Mesendoderm (in vitro differentiated cells): ENCODE results near the gene KLF15.

ENCODE experiments used
- DNase-seq: peaks from one replicate; pipeline ENCODE4 v3.0.0; 2013
- H2AK5ac ChIP-seq: 2 replicates; pipeline ENCODE4 v1.6.1; 2013; ENCODE audit warnings: low read length, inconsistent platforms
- H2BK120ac ChIP-seq: 2 replicates; pipeline ENCODE4 v1.6.1; 2013; ENCODE audit warnings: low read depth, mild to moderate bottlenecking, low read length, moderate library complexity, mixed read lengths
- H2BK15ac ChIP-seq: replicated peaks from 2 replicates; pipeline ENCODE4 v1.6.1; 2013; ENCODE audit warnings: low read depth, mild to moderate bottlenecking, moderate library complexity
- H2BK5ac ChIP-seq: 2 replicates; pipeline ENCODE4 v1.6.1; 2013; ENCODE audit warnings: low read length, inconsistent platforms
- H3K18ac ChIP-seq: 2 replicates; pipeline ENCODE4 v1.6.1; 2013; ENCODE audit warnings: mild to moderate bottlenecking, low read length, mixed read lengths
- H3K23ac ChIP-seq: one replicate; pipeline ENCODE4 v1.6.1; 2013; ENCODE audit warnings: low read length
- H3K27ac ChIP-seq: 2 replicates; pipeline ENCODE4 v1.5.1; 2013; ENCODE audit warnings: low read depth, mild to moderate bottlenecking, inconsistent platforms, low read length, moderate library complexity
- H3K27me3 ChIP-seq: 2 replicates; pipeline ENCODE4 v1.6.1; 2013; ENCODE audit warnings: low read length, control low read depth, mild to moderate bottlenecking, inconsistent platforms; ENCODE audit not compliant: insufficient read depth, poor library complexity
- H3K36me3 ChIP-seq: 2 replicates; pipeline ENCODE4 v1.6.1; 2013; ENCODE audit warnings: low read length, inconsistent platforms; ENCODE audit not compliant: control insufficient read depth, insufficient read depth
- H3K4ac ChIP-seq: one replicate; pipeline ENCODE4 v1.6.1; 2013; ENCODE audit warnings: low read depth, mild to moderate bottlenecking, low read length, moderate library complexity
- H3K4me1 ChIP-seq: 2 replicates; pipeline ENCODE4 v1.6.1; 2013; ENCODE audit warnings: low read depth, low read length, inconsistent platforms; ENCODE audit not compliant: control insufficient read depth
- H3K4me2 ChIP-seq: 2 replicates; pipeline ENCODE4 v1.6.1; 2013; ENCODE audit warnings: low read length
- H3K4me3 ChIP-seq: 2 replicates; pipeline ENCODE4 v1.5.1; 2013; ENCODE audit warnings: mild to moderate bottlenecking, low read length
- H3K56ac ChIP-seq: one replicate; pipeline ENCODE4 v1.6.1; 2013; ENCODE audit warnings: low read length
- H3K79me1 ChIP-seq: 2 replicates; pipeline ENCODE4 v1.6.1; 2013; ENCODE audit warnings: low read length, inconsistent platforms
- H3K79me2 ChIP-seq: 2 replicates; pipeline ENCODE4 v1.6.1; 2013; ENCODE audit warnings: mild to moderate bottlenecking, low read length; ENCODE audit not compliant: control insufficient read depth, insufficient read depth
- H3K9ac ChIP-seq: 2 replicates; pipeline ENCODE4 v1.6.1; 2013; ENCODE audit warnings: low read length, inconsistent platforms
- H4K5ac ChIP-seq: one replicate; pipeline ENCODE4 v1.6.1; 2013; ENCODE audit warnings: low read length
- H4K8ac ChIP-seq: one replicate; pipeline ENCODE4 v1.6.1; 2013; ENCODE audit warnings: low read depth, mild to moderate bottlenecking, control low read depth, low read length, moderate library complexity
- WGBS: extraction: QIAGEN DNeasy Blood & Tissue Kit; methylation state at CpG from one replicate; pipeline ENCODE4 v1.1.7; 2013; ENCODE audit warnings: low lambda C conversion rate, missing lambda C conversion rate; ENCODE audit not compliant: insufficient coverage; ENCODE audit errors: extremely low coverage; 5-methylcytosine and 5-hydroxymethylcytosine counted together

The KLF15 gene

GRCh38 chr3:126399756-126400155 is 42.5 kb upstream of the KLF15 start:
- Histone ChIP-seq H3K4me1 (no peaks in the 10 kb centered on the region), H3K18ac (no peak overlapping the region), H2AK5ac (no peak overlapping the region), H3K4me3 (no peak overlapping the region), H2BK5ac (no peak overlapping the region), H4K8ac (no peak overlapping the region), H3K27me3 (no peaks in the 10 kb centered on the region), H3K9ac (no peak overlapping the region), H3K56ac (no peak overlapping the region), H2BK15ac (no peak overlapping the region), H3K36me3 (no peaks in the 10 kb centered on the region), H3K4ac (no peak overlapping the region), H3K79me2 (no peaks in the 10 kb centered on the region), H3K27ac (no peak overlapping the region), H3K23ac (no peak overlapping the region), H3K79me1 (no peaks in the 10 kb centered on the region), H4K5ac (no peak overlapping the region), H3K4me2 (no peak overlapping the region), H2BK120ac (no peak overlapping the region)
- no peak for DNase-seq
- WGBS: no CpG with 5 or more reads among the region's 4 CpGs

- H3K4me2 ChIP-seq: no peak overlapping the region
Measured at GRCh38 chr3:126399351-126399735, 42.1 kb upstream of the KLF15 start.

DNA sequence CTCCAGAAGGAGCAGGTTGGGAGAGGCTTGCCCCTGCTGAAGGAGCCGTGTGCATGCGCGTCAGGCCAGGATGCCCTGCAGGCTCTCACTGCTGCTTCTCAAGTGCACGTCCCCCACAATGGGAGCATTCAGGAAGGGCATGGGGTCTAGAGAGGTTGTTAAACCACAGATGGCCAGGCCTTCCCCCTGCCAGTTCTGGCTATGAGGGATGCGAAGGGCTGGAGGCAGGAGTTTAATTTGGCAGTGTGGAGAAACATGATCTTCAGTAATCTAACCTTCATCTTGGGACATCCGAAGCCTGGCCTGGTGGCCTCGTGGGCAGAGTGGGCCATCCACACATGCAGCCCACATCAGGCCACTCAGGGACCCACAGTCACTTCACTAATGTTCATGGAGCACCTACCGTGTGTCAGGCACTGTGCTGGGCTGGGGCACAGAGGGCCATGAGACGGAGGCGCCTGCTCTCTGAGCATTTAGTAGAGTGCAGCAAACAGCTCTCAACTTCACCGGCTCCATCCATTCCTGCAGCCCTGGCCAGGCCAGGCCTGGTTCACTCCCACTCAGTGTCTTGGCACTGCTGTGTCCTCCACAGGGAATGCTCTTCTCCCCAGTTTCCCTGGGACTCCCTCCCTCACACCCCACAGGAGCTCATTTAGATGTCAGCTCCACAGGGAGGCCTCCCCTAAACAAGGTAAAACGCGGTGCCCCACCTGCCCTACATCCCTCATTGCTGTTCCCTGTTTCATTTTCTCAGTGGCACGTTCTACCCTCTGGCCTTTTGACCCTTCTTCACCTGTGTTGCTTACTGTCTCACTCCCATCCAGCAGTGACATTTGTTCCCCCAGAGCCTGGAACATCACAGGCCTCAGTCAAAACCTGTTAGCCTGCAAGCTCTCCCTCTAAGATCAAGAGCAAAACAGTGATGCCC is 41.5 kb upstream of the KLF15 start:
- Histone ChIP-seq H4K5ac (no peak overlapping the region), H3K4me1 (no peaks in the 10 kb centered on the region), H3K27me3 (no peaks in the 10 kb centered on the region), H2AK5ac (no peak overlapping the region), H3K18ac (no peak overlapping the region), H3K56ac (no peak overlapping the region), H4K8ac (no peak overlapping the region), H3K23ac (no peak overlapping the region), H3K27ac (no peak overlapping the region), H3K4me3 (no peak overlapping the region), H3K9ac (no peak overlapping the region), H3K4ac (no peak overlapping the region), H3K4me2 (no peak overlapping the region), H3K79me2 (no peaks in the 10 kb centered on the region), H2BK5ac (no peak overlapping the region), H2BK15ac (no peak overlapping the region), H2BK120ac (no peak overlapping the region), H3K79me1 (no peaks in the 10 kb centered on the region), H3K36me3 (no peaks in the 10 kb centered on the region)
- DNase-seq: no peak
- no CpG with 5 or more reads among the region's 14 CpGs for WGBS

More at GRCh38 chr3:126399351-126399735, 42.1 kb upstream of the KLF15 start:
- Histone ChIP-seq H3K36me3 (no peaks in the 10 kb centered on the region), H4K5ac (no peak overlapping the region), H3K56ac (no peak overlapping the region), H3K79me2 (no peaks in the 10 kb centered on the region), H3K27me3 (no peaks in the 10 kb centered on the region), H3K79me1 (no peaks in the 10 kb centered on the region), H2BK5ac (no peak overlapping the region), H2AK5ac (no peak overlapping the region), H2BK15ac (no peak overlapping the region), H3K9ac (no peak overlapping the region), H2BK120ac (no peak overlapping the region), H3K23ac (no peak overlapping the region), H3K4ac (no peak overlapping the region), H3K4me1 (no peaks in the 10 kb centered on the region), H3K4me3 (no peak overlapping the region), H3K18ac (no peak overlapping the region), H4K8ac (no peak overlapping the region), H3K27ac (no peak overlapping the region)
- WGBS: no CpG with 5 or more reads among the region's 1 CpG
- DNase-seq: no peak

- H3K36me3 ChIP-seq: no peaks in the 10 kb centered on the region
Measured at GRCh38 chr3:126397610-126398422, 40.6 kb upstream of the KLF15 start.

DNA sequence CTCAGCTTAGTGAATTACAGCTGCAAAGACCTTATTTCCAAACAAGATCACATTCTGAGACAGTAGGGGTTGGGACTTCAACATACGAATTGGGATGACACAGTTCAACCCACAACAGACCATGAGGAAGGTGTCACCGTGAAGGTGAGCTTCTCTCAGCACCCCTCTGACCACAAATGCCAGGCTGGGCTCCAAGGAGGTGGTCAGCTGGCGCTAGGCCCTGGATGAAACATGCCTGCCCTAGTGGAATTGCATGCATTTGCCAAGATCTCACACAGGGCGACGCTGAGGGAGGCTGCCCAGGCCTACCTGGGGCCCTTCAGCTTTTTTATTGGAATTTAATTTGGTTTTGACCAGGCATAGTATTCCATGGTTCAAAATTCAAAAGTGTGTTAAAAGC is 39.3 kb upstream of the KLF15 start:
- H2BK5ac ChIP-seq: no peak overlapping the region
- no peak for DNase-seq
- H2BK120ac ChIP-seq: no peak overlapping the region
- H3K18ac ChIP-seq: no peak overlapping the region
- H3K36me3 ChIP-seq: no peaks in the 10 kb centered on the region
- H2AK5ac ChIP-seq: no peak overlapping the region
- H3K79me2 ChIP-seq: no peaks in the 10 kb centered on the region
- no peaks in the 10 kb centered on the region for H3K79me1 ChIP-seq
- no peak overlapping the region for H3K4ac ChIP-seq
- no peak overlapping the region for H4K8ac ChIP-seq
- H3K4me3 ChIP-seq: no peak overlapping the region
- H3K4me2 ChIP-seq: no peak overlapping the region
- no peak overlapping the region for H4K5ac ChIP-seq
- no peaks in the 10 kb centered on the region for H3K4me1 ChIP-seq
- no peak overlapping the region for H3K9ac ChIP-seq
- no peak overlapping the region for H3K27ac ChIP-seq
- no peak overlapping the region for H2BK15ac ChIP-seq
- WGBS: no CpG with 5 or more reads among the region's 5 CpGs
- H3K56ac ChIP-seq: no peak overlapping the region
- H3K23ac ChIP-seq: no peak overlapping the region
- no peaks in the 10 kb centered on the region for H3K27me3 ChIP-seq

More at GRCh38 chr3:126397610-126398422, 40.6 kb upstream of the KLF15 start:
- Histone ChIP-seq H4K8ac (no peak overlapping the region), H2BK5ac (no peak overlapping the region), H2BK15ac (no peak overlapping the region), H3K4me3 (no peak overlapping the region), H3K27me3 (no peaks in the 10 kb centered on the region), H3K79me1 (no peaks in the 10 kb centered on the region), H3K23ac (no peak overlapping the region), H3K9ac (no peak overlapping the region), H2AK5ac (no peak overlapping the region), H4K5ac (no peak overlapping the region), H3K18ac (no peak overlapping the region), H3K56ac (no peak overlapping the region), H3K4ac (no peak overlapping the region), H3K27ac (no peak overlapping the region), H3K79me2 (no peaks in the 10 kb centered on the region), H2BK120ac (no peak overlapping the region), H3K4me2 (no peak overlapping the region), H3K4me1 (no peaks in the 10 kb centered on the region)
- no CpG with 5 or more reads among the region's 13 CpGs for WGBS
- DNase-seq: no peak
